NCI-H82 (cell line): ENCODE measurements around the gene TUBB4A.
"Not testable (repeated sequence)": the region's sequence is repeated elsewhere in the genome, so short reads cannot be mapped to it uniquely, and the experiment has no call there.

ENCODE experiments used
- DNase-seq: peaks from one replicate; lab custom pipeline; 2025; lab: John Stamatoyannopoulos, UW

Gene TUBB4A

DNA sequence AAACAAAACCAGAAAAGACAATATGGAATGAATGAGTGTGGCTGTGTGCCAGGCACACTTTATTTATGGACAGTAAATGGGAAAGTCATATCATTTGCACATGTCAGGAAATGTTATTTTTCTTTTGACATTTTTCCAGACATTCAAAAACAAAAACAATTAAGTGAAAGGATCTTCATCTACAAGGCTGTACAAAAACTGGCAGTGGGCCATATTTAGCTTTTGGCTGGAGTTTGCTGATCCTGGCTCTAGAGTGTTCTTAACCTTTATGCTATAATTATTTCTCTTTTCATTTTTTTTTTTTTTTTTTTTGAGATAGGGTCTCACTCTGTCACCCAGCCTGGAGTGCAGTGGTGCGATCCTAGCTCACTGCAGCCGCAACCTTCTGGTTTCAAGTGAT is 22.2 kb upstream of the TUBB4A start:
- no peak for DNase-seq

GRCh38 chr19:6522712-6523111 is 20.6 kb upstream of the TUBB4A start:
- DNase-seq: no peak

GRCh38 chr19:6521718-6522646 is 19.9 kb upstream of the TUBB4A start:
- no peak for DNase-seq

- no peak for DNase-seq
Observed at GRCh38 chr19:6519289-6519688, 17.2 kb upstream of the TUBB4A start.

DNA sequence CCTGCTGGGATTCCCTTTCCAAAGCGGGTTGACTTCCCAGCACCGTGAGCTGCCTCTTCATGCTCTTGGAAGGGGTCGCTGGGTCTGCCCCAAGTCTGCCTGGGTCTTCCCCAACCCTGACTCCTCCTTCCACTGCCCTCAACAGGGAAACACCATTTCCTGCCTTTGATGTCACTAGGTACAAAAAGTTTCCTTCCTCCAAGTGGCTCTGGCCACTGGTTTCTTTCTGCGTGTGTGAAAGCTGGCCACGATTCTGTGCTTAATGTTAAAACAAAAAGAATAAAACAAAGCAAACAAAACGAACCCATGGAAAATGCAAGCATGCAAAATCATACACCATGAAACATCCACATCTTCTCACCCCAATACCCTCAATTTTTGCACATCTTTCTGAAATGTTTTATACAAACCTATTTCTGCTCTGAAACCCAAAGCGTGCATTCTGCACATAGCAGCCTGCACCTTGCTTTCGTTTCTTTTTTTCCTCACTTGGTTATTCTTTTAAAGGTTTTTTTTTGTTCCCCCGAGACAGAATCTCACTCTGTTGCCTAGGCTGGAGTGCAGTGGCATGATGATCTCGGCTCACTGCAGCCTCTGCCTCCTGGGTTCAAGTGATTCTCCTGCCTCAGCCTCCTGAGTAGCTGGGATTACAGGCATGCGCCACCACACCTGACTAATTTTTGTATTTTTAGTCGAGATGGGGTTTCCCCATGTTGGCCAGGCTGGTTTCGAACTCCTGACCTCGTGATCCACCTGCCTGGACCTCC is 16.2 kb upstream of the TUBB4A start:
- DNase-seq: no peak

DNA sequence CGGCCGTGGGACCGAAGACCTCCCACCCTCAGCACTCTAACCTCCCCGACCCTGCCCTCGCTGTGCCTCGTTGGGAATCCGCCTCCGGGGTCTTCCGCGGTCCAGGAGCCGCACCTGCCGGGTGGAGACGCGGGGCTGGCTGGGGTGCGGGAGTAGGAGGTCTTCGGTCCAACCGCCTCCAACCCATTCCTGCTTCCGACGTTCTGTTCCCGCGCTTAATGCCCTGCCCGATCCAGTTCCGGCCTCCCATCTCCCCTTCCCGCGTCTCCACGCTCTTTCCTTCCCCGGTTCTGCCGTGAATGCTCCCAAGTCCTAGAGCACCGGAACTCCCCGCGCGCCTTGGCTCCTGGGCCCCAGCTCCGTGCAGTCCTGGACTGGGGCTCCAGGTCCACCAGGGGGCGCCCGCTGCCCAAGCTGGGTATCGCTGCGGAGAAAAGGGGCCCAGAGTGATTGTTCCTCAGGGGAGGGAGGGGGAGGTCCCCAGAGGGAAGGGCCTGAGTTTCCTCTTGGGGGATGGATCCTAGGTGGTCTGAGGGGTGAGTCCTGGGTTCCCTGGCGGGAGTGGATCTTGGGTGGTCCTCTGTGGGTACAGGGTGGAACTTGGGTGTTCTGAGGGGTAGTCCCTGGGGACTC is 14.7 kb upstream of the TUBB4A start:
- DNase-seq: peak; percentile 89

GRCh38 chr19:6516018-6516658 is 14.0 kb upstream of the TUBB4A start:
- DNase-seq: peak; percentile 98

- no peak for DNase-seq
Observed at GRCh38 chr19:6514926-6515544, 12.9 kb upstream of the TUBB4A start.

DNA sequence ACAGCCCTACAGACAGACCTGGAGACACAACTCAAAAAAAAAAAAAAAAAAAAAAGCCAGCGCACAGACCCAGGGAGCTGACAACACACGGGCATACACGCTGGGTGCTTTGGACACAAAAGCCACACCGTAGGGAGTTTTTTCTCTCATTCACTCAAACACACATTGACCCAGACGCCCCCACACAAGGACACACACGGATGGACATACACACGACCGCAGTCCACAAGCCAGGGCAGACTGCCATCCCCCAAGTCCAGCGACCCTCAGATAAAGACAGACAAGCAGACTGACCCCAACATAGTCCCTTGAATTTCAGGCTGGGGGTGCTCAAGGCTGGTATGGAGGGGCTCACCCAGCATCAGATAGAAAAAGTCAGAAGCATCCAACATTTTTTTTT is 12.0 kb upstream of the TUBB4A start:
- no peak for DNase-seq

- DNase-seq: no peak
Observed at GRCh38 chr19:6510618-6511017, 8.5 kb upstream of the TUBB4A start.

- DNase-seq: no peak
Observed at GRCh38 chr19:6509118-6509971, 7.2 kb upstream of the TUBB4A start.

DNA sequence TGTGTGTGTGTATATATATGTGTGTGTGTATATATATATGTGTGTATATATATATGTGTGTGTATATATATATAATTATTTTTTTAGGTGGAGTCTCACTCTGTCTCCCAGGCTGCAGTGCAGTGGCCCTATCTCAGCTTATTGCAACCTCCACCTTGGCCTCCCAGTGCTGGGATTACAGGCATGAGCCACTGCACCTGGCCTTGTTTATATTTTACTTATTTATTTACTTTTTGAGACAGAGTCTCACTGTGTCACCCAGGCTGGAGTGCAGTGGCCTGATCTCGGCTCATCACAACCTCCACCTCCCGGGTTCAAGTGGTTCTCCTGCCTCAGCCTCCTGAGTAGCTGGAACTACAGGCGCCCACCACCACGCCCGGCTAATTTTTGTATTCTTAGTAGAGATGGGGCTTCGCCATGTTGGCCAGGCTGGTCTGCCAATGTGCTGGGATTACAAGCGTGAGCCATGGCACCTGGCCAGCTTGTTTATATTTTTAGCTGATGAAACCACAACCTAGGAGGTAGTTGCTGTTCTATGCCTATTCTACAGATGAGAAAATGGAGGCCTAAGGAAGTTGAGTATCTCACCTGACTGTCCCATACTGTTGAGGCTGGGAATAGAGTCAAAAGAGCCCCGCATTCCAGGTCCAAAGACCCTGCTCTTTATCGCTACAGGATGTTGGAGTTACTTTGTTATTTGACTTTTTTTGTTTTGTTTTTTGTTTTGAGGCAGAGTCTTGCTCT is 6.1 kb upstream of the TUBB4A start:
- not testable (repeated sequence) for DNase-seq

DNA sequence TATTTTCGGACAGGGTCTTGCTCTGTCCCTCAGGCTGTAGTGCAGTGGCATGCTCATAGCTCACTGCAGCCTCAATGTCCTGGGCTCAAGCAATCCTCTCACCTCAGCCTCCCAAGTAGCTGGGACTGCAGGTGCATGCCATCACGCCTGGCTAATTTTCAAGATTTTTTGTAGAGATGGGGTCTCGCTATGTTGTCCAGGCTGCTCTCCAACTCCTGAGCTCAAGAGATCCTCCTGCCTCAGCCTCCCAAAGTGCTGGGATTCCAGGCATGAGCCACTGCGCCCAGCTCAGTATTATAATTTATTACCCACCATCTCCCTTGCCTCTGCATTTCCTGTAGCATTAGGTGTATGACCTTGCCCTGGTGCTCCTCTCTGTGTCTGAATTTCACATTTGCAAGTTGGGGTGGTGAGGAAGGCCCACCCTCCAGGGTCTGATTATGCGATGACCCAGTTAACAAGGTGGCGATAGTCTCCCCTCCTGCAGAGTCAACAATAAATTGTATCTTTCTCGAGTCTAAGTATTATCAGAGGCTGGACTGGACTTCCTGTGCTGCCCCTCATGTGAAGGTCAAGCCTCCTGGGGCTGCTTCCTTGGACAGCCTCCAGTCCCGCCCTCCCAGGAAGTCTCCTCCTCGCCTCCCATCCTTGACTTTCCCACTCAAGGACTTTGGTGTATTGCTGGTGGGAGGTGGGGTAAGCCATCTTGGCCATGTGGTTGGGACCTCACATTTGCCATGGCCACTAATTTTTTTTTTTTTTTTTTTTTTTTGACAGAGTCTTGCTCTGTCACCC is 1.5 kb upstream of the TUBB4A start:
- no peak for DNase-seq

DNA sequence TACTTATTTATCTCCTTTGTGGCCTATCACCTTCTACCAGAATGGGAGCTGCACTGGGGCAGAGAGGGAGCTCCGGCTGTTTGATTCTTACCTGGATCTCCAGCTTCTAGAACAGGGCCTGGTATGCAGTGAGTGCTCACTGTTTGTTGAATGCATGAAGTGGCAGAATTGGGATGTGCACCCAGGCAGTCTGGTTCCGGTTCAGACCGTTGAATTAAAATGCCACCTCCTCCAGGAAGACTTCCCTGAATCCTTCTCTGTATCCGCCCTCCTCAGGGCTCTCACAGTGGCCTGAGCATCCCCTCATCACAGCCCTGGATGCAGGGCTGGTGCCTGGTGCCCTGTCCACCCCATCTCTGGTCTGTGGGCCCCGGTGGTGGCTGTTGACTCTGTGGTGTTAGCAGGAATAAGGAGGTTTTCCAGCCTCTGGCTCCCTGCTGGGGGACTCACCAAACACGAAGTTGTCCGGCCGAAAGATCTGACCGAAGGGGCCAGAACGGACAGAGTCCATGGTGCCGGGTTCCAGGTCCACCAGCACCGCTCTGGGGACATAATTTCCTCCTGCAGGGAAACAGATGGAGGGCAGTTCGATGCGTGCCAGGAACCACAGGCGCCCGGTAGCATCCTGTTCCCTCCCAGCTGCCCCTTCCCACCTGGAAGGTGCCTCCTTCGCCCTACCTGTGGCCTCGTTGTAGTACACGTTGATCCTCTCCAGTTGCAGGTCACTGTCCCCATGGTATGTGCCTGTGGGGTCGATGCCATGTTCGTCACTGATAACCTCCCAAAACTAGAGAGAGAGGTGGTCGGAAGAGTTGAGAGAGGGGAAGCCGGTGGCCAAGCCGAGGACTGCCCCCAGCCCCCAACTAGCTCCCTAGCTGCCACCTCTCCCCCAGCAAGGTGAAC is 1.0 kb downstream of the TUBB4A start:
- DNase-seq: no peak

DNA sequence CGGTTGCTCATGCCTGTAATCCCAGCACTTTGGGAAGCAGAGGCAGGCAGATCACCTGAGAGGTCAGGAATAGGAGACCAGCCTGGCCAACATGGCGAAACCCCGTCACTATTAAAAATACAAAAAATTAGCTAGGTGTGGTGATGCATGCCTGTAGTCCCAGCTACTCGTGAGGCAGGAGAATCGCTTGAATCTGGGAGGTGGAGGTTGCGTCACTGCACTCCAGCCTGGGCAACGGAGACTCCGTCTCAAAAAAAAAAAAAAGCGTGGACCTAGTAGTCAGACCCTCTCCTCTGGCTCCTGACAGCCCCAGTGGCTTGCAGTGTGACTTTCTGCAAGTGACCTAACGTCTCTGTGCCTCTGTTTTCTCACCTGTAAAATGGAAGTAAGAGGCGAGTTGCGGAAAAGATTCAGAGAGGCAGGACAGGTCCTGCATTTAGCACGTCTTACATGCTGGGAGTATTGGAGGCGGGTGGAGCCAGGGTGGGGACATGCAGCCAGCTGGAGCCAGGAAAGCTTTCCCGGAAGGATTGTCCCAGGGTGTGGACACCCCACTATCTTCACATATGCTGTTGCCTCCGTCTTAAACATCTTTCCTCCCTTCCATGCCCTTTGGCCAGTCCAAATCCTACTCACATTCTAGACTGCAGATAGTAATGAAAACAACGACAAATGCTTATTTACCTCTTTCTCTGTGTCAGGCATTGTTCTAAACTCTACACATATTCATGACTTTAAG is 2.9 kb downstream of the TUBB4A start:
- DNase-seq: no peak

DNA sequence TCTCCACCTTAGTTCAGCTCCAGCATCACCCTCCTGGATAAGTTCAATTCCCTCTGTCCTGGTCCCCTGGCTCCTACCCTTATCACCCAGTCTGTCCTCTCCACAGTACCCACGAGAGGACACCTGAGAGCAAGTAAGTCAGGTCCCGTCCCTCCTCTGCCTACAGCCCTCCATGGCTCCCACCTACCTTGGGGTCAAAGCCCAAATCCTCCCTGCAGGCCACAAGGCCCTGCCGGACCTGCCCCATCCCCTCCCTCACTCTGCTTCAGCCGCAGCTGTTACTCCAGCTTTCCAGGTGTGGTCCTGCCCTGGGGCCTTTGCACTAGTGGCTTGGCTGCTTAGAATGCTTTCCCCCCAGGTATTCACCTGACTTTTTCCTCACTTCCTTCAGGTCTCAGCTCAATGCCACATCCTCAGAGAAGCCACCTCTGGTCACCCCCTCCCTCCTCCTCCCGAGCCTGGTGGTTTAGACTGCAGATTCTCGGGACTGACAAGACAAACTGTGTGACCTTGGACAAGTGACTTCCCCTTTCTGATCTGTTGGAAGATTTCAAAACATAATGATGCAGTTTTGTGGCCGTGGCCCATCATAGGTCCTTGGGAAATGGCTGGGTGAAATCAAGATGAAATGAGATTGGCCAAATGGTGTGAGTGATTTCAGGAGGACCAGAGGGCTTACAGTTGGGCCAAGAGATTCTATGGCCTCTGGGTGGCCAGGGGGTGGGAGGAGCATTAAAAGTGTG is 3.6 kb downstream of the TUBB4A start:
- no peak for DNase-seq

DNA sequence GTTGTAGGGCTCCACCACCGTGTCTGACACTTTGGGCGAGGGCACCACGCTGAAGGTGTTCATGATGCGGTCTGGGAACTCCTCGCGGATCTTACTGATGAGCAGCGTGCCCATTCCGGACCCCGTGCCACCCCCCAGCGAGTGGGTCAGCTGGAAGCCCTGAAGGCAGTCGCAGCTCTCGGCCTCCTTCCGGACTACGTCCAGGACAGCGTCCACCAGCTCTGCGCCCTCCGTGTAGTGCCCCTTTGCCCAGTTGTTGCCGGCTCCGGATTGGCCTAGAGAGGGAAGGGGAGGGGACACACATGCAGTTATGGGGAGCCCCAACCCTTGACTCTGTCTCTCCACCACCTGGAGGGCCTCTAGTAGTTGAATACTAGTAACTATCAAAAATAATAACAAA is 6.2 kb downstream of the TUBB4A start:
- DNase-seq: no peak
